Epithelial cell of umbilical artery (primary cell): Measurements from ENCODE around the gene RAX2. TPM values are rescaled to one million over a fixed set of nuclear protein-coding genes. Genes with fewer than 3 reads are reported as not detected.

Experiments used
- total RNA-seq: library from RNA; depleted of rRNA; stranded (reverse); fragments of >200 nt; gene quantifications from 2 replicates; pipeline ENCODE4 v1.2.3, GENCODE V29; 2014

RAX2 gene
- not detected in 2 replicates for total RNA-seq

GRCh38 chr19:3771906-3772455 lies at the start of gene RAX2:
RAX2 (minus strand) TSS chr19:3772228; CDS start chr19:3771742, 486 bp downstream.

GRCh38 chr19:3785938-3786824 lies 14.2 kb upstream of the RAX2 start, which contains the start of gene MATK:
MATK (minus strand) TSS chr19:3786381; CDS start chr19:3785135, 1,246 bp downstream.

GRCh38 chr19:3762501-3763459 lies 9.2 kb downstream of the RAX2 start, which contains the start of gene MRPL54:
MRPL54 (plus strand) TSS chr19:3762682; CDS start chr19:3762701, 19 bp downstream.

GRCh38 chr19:3761382-3762129 lies 10.5 kb downstream of the RAX2 start, which contains the start of gene APBA3:
APBA3 (minus strand) TSS chr19:3761692; CDS start chr19:3760264, 1,428 bp downstream.

Other genes starting within 250 kb of the RAX2 start
- not detected in 2 replicates for gene TEKTIP1, start 233.1 kb downstream of the RAX2 start, total RNA-seq
- 74.6 and 79.3 TPM in 2 replicates for gene MFSD12, start 214.6 kb downstream of the RAX2 start, total RNA-seq
- 98.4 and 108 TPM in 2 replicates for gene HMG20B, start 199.3 kb downstream of the RAX2 start, total RNA-seq
- gene GIPC3, start 186.8 kb downstream of the RAX2 start, total RNA-seq: 0.30 and 0.32 TPM in 2 replicates
- gene TBXA2R, start 165.4 kb downstream of the RAX2 start, total RNA-seq: 0.30 and 0.65 TPM in 2 replicates
- gene CACTIN, start 145.4 kb downstream of the RAX2 start, total RNA-seq: 29.2 and 40.1 TPM in 2 replicates
- gene PIP5K1C, start 71.8 kb downstream of the RAX2 start, total RNA-seq: 17.2 and 19.8 TPM in 2 replicates
- gene TJP3, start 63.8 kb downstream of the RAX2 start, total RNA-seq: not detected in 2 replicates
- 16.9 and 22.0 TPM in 2 replicates for gene APBA3, start 10.5 kb downstream of the RAX2 start, total RNA-seq
- gene MRPL54, start 9.5 kb downstream of the RAX2 start, total RNA-seq: 61.7 and 89.7 TPM in 2 replicates
- gene MATK, start 14.2 kb upstream of the RAX2 start, total RNA-seq: not detected in 2 replicates
- gene ZFR2, start 96.8 kb upstream of the RAX2 start, total RNA-seq: not detected in 2 replicates
- not detected in 2 replicates for gene ATCAY, start 108.5 kb upstream of the RAX2 start, total RNA-seq
- not detected in 2 replicates for gene NMRK2, start 160.8 kb upstream of the RAX2 start, total RNA-seq
- 200 and 204 TPM in 2 replicates for gene DAPK3, start 198.9 kb upstream of the RAX2 start, total RNA-seq
- gene EEF2, start 213.2 kb upstream of the RAX2 start, total RNA-seq: 1,310 and 2,319 TPM in 2 replicates
- 17.9 and 24.2 TPM in 2 replicates for gene PIAS4, start 235.5 kb upstream of the RAX2 start, total RNA-seq